Activated T-helper 9 cell treated with anti-CD3 and anti-CD28 coated beads, Interleukin-2, amount 50 U/mL, for 16 hours (primary cell): ENCODE results near the gene COL4A2.
"Not testable (repeated sequence)": the region's sequence is repeated elsewhere in the genome, so short reads cannot be mapped to it uniquely, and the experiment has no call there.

Experiments used
- DNase-seq: peaks from one replicate; pipeline ENCODE4 v3.0.0-alpha.2; 2020; ENCODE audit warnings: low read depth

Gene COL4A2

DNA sequence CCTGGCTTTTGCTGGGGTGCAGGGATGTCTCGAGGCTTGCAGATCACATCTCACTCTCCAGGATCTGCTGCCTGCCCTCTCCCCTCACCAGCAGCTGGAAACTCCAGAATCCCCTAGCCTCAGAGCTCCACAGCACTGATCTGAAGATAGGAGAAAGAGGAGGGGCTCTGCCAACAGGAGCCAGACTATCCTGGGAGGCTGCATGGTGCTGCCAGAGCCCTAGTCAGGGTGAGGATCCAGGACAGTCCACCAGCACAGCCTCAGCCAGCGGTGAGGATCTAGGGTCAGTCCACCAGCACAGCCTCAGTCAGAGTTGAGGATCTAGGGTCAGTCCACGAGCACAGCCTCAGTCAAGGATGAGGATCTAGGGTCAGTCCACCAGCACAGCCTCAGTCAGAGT, 189.2 kb downstream of the COL4A2 start:
- no peak for DNase-seq

GRCh38 chr13:110497003-110497402, 189.9 kb downstream of the COL4A2 start:
- no peak for DNase-seq

DNA sequence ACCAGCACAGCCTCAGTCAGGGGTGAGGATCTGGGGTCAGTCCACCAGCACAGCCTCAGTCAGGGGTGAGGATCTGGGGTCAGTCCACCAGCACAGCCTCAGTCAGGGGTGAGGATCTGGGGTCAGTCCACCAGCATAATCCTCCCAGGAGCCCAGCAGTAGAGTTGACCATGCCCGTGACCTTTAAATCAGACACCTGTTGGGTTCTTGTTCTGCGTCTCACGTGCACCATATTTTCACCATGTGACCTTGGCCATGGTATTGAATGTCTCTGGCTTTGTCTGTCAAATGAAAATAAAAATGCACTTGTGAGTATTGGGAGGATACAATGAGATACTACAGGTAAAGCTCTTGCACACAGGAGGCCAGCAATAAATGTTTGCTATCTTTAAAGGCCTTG, 190.8 kb downstream of the COL4A2 start:
- DNase-seq, result not testable (repeated sequence)

- DNase-seq, result no peak
These were observed 191.2 kb downstream of the COL4A2 start for GRCh38 chr13:110498327-110498726.

- no peak for DNase-seq
These were observed 191.7 kb downstream of the COL4A2 start for GRCh38 chr13:110498765-110499164.

GRCh38 chr13:110499621-110500281, 192.7 kb downstream of the COL4A2 start:
- DNase-seq, result no peak

DNA sequence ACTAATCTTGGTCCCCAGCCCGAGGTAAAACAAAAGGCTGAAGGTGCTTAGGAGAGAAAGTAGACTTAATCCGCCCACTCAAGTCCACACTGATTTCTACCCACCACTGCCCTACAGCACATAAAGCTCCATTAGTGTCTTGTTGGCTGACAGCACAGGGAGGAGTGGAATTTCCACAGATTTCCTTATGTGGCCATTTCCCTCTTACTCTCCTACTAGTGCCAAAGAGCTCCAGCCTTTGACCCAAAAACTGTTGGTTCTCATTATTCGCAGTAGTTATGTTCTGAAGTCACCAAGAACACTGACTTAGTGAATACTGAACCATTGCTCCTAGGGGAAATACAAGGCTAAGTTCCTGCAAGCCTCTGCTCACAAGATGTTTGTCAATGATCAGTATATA, 193.3 kb downstream of the COL4A2 start:
- DNase-seq, result no peak

GRCh38 chr13:110501188-110501587, 194.1 kb downstream of the COL4A2 start:
- no peak for DNase-seq

- DNase-seq, result no peak
These were observed 196.2 kb downstream of the COL4A2 start for GRCh38 chr13:110503037-110503901.

DNA sequence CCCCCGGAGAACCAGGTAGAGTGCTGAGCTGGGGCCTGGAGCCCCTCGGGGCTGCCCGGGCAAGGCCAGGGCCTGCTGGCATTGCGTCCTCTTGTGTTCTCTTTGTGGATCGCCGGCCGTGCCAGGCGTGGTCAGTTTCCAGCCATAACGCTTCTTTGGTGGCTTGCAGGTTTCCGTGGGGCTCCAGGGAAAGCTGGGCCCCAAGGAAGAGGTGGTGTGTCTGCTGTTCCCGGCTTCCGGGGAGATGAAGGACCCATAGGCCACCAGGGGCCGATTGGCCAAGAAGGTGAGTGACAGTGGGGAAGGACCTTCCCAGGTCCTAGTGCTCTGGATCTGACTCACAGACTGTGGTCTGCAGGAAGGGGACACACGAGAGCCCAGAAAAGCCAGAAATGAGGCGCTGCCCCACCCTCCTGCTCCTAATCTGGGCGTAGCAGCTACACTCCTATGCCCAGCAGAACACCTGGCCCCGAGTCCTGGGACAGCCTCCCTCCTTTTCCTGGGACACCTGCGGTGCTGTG, 197.0 kb downstream of the COL4A2 start:
- DNase-seq, result no peak

- no peak for DNase-seq
These were observed 198.5 kb downstream of the COL4A2 start for GRCh38 chr13:110505594-110505993.

DNA sequence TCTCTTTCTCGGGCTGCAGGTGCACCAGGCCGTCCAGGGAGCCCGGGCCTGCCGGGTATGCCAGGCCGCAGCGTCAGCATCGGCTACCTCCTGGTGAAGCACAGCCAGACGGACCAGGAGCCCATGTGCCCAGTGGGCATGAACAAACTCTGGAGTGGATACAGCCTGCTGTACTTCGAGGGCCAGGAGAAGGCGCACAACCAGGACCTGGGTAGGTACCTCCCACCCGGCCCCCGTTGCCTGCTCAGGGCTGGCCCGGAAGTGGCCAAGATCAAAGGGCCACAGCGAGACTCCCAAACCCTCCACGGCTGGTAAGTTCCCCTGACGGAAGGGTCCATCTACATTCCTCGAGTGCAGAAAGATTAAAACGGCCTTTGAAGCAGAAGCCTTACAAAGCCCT, 199.3 kb downstream of the COL4A2 start:
- no peak for DNase-seq

DNA sequence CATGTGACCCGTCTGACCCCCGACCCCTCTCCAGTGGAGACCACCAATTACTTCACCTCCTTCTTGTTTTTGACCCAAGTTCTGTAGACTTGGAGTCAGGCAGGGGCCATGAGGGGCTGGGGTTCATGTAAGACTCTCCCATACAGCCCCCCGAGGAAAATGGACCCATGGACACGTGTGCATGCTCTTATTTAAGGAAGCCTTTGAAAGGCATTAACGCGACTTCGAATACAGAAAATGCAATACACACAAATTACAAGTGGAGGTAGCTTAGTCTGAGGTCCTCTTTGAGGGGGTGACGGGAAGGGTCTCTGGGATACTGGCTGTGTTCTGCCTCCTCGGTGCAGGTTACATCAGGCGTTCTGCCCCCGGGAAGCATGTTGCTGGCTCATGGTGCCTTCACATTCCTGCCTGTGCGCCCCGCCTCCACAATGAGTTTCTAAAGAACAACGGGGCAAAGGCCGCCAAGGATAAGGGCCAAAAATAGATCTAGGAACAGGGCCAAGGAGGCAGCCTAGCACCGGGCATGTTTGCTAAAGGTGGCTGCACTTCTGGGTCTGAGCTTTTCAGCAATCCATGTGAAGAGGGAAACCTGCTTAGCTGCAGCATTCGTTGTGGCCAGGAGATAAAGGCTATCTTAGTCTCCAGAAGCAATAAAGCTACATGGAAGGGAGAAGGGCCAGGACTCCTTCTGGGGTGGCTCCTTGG, 199.9 kb downstream of the COL4A2 start:
- no peak for DNase-seq

DNA sequence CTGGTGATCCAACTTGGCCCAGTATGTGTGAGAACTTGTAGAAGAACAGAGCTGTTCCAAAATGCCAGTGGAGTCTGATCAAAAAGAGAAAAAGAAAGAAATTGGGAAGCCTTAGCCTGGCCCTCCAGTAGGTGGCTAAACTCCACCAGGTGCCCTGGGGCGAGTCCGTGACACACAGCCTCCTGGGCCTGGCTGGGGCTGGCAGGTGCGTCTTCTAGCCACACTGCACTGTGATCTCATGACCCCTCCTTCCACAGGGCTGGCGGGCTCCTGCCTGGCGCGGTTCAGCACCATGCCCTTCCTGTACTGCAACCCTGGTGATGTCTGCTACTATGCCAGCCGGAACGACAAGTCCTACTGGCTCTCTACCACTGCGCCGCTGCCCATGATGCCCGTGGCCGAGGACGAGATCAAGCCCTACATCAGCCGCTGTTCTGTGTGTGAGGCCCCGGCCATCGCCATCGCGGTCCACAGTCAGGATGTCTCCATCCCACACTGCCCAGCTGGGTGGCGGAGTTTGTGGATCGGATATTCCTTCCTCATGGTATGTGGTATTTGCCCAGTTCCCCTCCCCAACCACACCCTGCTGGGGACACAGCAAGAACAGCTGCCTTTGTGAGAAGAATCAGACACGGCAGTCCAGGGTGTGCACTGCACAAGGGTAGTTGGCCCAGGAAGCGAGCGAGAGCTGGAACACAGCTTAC, 200.7 kb downstream of the COL4A2 start:
- no peak for DNase-seq

GRCh38 chr13:110509478-110509926, 202.4 kb downstream of the COL4A2 start:
- no peak for DNase-seq

DNA sequence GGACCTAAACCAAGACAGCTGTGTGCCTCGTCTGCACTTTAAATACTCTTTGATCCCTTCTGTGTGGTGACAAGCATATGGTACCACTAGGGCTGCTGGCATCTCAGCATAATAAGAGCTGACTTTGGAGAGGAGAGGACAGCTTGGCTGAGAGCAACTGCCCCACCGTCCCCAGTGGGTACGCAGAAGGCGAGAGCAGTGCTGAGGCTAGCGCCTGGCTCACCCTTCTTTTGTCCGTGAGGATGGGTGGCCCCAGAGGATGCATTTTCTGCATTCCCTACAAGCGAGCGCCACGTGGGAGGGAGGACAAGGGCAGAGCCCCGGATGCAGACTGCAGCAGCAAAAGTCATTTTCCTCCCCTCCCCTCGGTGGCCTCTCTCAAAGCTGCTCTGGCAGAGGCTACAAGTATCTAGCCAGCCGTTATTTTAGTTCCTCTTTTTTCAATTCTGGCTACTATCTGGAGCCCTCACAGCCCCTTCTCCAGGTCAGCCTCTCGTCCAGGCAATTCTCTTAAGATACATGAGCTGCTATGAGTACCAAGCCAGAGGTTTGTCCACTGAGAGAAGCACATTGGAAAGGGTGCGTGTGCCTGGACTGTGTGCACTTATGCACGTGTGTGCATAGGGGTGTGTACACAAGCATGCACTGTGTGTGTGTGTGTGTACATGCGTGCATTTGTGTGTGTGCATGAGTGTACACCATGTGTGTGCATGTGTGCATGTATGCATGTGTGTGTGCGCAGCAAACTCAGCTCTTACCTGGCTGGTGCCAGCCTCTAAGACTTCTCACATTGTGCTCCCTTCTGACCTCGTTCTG, 203.1 kb downstream of the COL4A2 start:
- DNase-seq, result no peak

DNA sequence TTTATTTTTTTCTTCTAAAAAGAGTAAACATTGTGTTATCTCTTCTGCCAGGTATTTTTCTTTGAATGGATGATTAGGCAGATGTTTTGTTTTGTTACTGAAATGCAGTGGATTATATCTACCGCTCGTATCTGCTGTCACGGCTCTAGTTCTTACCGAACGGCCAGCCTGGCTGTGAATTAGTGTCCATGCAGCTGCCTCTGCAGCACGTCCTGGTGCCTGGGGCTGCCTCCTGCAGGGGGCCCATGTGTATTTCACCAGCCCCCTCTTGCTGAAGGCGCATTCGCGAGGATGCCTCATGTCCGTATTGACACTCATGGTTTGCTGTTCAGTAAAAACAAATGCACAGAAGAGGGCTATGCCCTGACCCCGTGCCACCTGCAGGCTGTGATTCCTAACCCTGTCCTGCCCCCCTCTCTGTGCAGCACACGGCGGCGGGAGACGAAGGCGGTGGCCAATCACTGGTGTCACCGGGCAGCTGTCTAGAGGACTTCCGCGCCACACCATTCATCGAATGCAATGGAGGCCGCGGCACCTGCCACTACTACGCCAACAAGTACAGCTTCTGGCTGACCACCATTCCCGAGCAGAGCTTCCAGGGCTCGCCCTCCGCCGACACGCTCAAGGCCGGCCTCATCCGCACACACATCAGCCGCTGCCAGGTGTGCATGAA, 204.6 kb downstream of the COL4A2 start:
- DNase-seq, result no peak

- DNase-seq, result no peak
These were observed 205.2 kb downstream of the COL4A2 start for GRCh38 chr13:110512198-110512740.

- no peak for DNase-seq
These were observed 209.4 kb downstream of the COL4A2 start for GRCh38 chr13:110516500-110516899.
